K562 (cell line): ENCODE results near the gene RTL10. TPM values are rescaled to one million over a fixed set of nuclear protein-coding genes. Genes with fewer than 3 reads are reported as not detected.

ENCODE experiments used
- HDAC6 ChIP-seq: IDR thresholded peaks from 2 replicates; pipeline ENCODE4 v1.6.1; 2012; ENCODE audit warnings: low read depth, mild to moderate bottlenecking, control low read depth, inconsistent platforms, low read length, moderate library complexity
- HNRNPLL ChIP-seq: fragments of 200-400 bp; formaldehyde crosslinking; IDR thresholded peaks from 2 replicates; pipeline ENCODE4 v1.6.1; 2017; ENCODE audit warnings: low read length, low read depth, mild to moderate bottlenecking; ENCODE audit not compliant: poor library complexity, severe bottlenecking
- KLF13 ChIP-seq: fragments of 450-650 bp; IDR thresholded peaks from 2 replicates; pipeline ENCODE4 v1.6.1; 2016; ENCODE audit warnings: missing genetic modification characterization, low read depth, mild to moderate bottlenecking, missing compliant biosample characterization, moderate library complexity, borderline replicate concordance
- PHF20 ChIP-seq: fragments of 450-650 bp; IDR thresholded peaks from 2 replicates; pipeline ENCODE4 v1.6.1; 2018; ENCODE audit not compliant: partially characterized antibody
- SMAD3 ChIP-seq: fragments of 450-650 bp; formaldehyde crosslinking; conservative IDR thresholded peaks from 2 replicates; pipeline ENCODE4 v1.4.0; 2020; ENCODE audit warnings: mild to moderate bottlenecking
- ZBTB7A ChIP-seq: IDR thresholded peaks from 2 replicates; pipeline ENCODE4 v1.6.1; 2011; ENCODE audit warnings: low read depth, mild to moderate bottlenecking, low read length, moderate library complexity, borderline replicate concordance; ENCODE audit not compliant: control insufficient read depth
- ZKSCAN1 ChIP-seq: fragments of 150-350 bp; IDR thresholded peaks from 2 replicates; pipeline ENCODE4 v1.6.1; 2016; ENCODE audit warnings: low read depth, low read length
- polyA plus RNA-seq, 8 experiments: library from polyadenylated mRNA; depleted of rRNA in 4 of 8; stranded (reverse) in 5 of 8; unstranded in 3 of 8; fragments of >200 nt; fragmentation: Nextera tagmentation in 2 of 8; fragmentation: Illumina TruSeq in 1 of 8; extraction: Ambion mirVana in 2 of 8; extraction: Trizol in 1 of 8; gene quantifications; 2 replicates each; pipeline versions ENCODE4 v1.2.1 to v1.2.3, GENCODE V29; 2011 to 2014; ENCODE audit warnings: inconsistent platforms in 1 of 8, missing spikeins in 1 of 8
- total RNA-seq, 7 experiments: library from RNA; depleted of rRNA in 6 of 7; stranded (reverse); fragments of >200 nt in 6 of 7; fragmentation: Illumina TruSeq in 2 of 7; extraction: Trizol in 2 of 7; gene quantifications; 2 replicates each; pipeline versions ENCODE4 v1.2.1 to v1.2.3, GENCODE V29; 2011 to 2021; ENCODE audit warnings: low replicate concordance in 1 of 7
- TF ChIP-seq, protein P1 (sequence below): sonication (generic); formaldehyde crosslinking; IDR thresholded peaks from 2 replicates; pipeline ENCODE4 v1.8.0; 2023; ENCODE audit warnings: mild to moderate bottlenecking, missing genetic modification reagents
- TF ChIP-seq, protein P2 (sequence below): fragments of 450-650 bp; IDR thresholded peaks from 2 replicates; pipeline ENCODE4 v1.6.1; 2017; ENCODE audit warnings: antibody characterized with exemption
- TF ChIP-seq, protein P3 (sequence below): fragments of 250-450 bp; sonication (Bioruptor Pico); IDR thresholded peaks from 2 replicates; pipeline ENCODE4 v1.9.0; 2021; ENCODE audit warnings: mild to moderate bottlenecking, inconsistent platforms

The RTL10 gene
- total and polyA plus RNA-seq, 9 of the 15 experiments (the other 6 are each of a cell fraction or from before 2014, with no cell fraction given) = 19.8 to 75.5 (median 32.5) TPM

DNA sequence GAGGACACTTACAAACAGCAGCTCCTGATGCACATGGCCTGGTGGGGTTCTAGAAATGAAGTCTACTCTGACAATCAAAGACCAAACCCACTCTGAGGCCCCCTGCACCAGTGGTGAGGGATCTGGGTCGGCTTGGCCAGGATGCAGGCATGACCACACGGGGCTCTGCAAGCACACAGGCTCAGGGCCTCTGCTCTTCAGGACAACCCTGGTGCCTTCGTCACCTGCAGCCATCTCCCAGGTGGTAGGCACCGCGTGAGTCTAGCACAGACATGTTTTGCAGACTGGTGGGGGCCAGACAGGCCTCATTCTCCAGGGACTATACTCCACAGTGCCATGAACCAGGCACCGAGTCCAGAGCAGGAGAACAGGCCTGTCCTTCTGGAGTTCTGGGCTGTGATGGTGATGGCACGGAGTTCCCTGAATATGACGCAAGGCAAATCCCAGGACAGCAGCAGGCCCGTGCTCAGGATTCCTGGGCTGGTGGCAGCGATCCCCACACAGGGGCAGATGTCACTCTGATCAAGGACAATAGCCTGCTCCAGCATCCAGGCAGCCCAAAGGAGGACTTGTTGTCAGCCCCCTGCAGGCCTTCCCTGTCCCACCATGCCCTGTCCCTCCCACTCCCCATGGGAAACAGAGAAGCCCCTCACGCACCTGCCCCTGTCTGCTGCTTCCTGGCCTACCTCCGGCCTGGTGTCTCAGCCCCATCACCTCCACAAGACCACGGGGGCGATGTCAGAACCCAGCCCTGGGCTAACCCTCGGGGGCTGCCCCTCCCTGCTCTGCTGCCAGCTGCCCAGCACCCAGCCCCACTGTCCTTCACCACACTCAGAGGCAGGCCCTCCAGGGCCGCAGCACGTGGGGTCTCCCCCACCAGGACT is 36.1 kb downstream of the RTL10 start (continued):
- TF ChIP-seq, protein P1, sequence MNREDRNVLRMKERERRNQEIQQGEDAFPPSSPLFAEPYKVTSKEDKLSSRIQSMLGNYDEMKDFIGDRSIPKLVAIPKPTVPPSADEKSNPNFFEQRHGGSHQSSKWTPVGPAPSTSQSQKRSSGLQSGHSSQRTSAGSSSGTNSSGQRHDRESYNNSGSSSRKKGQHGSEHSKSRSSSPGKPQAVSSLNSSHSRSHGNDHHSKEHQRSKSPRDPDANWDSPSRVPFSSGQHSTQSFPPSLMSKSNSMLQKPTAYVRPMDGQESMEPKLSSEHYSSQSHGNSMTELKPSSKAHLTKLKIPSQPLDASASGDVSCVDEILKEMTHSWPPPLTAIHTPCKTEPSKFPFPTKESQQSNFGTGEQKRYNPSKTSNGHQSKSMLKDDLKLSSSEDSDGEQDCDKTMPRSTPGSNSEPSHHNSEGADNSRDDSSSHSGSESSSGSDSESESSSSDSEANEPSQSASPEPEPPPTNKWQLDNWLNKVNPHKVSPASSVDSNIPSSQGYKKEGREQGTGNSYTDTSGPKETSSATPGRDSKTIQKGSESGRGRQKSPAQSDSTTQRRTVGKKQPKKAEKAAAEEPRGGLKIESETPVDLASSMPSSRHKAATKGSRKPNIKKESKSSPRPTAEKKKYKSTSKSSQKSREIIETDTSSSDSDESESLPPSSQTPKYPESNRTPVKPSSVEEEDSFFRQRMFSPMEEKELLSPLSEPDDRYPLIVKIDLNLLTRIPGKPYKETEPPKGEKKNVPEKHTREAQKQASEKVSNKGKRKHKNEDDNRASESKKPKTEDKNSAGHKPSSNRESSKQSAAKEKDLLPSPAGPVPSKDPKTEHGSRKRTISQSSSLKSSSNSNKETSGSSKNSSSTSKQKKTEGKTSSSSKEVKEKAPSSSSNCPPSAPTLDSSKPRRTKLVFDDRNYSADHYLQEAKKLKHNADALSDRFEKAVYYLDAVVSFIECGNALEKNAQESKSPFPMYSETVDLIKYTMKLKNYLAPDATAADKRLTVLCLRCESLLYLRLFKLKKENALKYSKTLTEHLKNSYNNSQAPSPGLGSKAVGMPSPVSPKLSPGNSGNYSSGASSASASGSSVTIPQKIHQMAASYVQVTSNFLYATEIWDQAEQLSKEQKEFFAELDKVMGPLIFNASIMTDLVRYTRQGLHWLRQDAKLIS = no peak
- TF ChIP-seq HDAC6 (0 out of 2 replicates have a peak, but pooled peaks have one; percentile 5), KLF13 (0 out of 2 replicates have a peak, but pooled peaks have one; percentile 14), HNRNPLL (peak; percentile 27), PHF20 (no peak), ZKSCAN1 (0 out of 2 replicates have a peak, but pooled peaks have one; percentile 6), SMAD3 (no peak), ZBTB7A (peak; percentile 36; the same call in 1 of the 2 replicates)
- TF ChIP-seq, protein P2, sequence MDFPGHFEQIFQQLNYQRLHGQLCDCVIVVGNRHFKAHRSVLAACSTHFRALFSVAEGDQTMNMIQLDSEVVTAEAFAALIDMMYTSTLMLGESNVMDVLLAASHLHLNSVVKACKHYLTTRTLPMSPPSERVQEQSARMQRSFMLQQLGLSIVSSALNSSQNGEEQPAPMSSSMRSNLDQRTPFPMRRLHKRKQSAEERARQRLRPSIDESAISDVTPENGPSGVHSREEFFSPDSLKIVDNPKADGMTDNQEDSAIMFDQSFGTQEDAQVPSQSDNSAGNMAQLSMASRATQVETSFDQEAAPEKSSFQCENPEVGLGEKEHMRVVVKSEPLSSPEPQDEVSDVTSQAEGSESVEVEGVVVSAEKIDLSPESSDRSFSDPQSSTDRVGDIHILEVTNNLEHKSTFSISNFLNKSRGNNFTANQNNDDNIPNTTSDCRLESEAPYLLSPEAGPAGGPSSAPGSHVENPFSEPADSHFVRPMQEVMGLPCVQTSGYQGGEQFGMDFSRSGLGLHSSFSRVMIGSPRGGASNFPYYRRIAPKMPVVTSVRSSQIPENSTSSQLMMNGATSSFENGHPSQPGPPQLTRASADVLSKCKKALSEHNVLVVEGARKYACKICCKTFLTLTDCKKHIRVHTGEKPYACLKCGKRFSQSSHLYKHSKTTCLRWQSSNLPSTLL = no peak
- TF ChIP-seq, protein P3, sequence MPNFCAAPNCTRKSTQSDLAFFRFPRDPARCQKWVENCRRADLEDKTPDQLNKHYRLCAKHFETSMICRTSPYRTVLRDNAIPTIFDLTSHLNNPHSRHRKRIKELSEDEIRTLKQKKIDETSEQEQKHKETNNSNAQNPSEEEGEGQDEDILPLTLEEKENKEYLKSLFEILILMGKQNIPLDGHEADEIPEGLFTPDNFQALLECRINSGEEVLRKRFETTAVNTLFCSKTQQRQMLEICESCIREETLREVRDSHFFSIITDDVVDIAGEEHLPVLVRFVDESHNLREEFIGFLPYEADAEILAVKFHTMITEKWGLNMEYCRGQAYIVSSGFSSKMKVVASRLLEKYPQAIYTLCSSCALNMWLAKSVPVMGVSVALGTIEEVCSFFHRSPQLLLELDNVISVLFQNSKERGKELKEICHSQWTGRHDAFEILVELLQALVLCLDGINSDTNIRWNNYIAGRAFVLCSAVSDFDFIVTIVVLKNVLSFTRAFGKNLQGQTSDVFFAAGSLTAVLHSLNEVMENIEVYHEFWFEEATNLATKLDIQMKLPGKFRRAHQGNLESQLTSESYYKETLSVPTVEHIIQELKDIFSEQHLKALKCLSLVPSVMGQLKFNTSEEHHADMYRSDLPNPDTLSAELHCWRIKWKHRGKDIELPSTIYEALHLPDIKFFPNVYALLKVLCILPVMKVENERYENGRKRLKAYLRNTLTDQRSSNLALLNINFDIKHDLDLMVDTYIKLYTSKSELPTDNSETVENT = peak; percentile 16; the same call in 1 of the 2 replicates
